ENCODE data around the gene REP15.

DNA sequence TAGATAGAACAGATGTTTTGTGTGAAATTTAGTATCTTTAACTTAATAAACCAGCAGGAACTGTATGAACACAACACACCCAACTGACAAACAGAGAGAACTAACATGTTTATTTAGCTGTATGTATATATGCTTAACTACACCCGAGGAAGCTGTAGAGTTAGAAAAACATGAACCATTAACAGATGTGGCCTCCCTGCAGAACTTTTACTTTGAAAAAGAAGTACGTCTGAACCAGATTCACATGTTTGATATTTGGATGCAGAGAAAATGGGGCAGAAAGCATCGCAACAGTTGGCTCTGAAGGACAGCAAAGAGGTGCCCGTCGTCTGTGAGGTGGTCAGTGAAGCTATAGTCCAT lies at the start of gene REP15:
- TF ChIP-seq, protein P1, sequence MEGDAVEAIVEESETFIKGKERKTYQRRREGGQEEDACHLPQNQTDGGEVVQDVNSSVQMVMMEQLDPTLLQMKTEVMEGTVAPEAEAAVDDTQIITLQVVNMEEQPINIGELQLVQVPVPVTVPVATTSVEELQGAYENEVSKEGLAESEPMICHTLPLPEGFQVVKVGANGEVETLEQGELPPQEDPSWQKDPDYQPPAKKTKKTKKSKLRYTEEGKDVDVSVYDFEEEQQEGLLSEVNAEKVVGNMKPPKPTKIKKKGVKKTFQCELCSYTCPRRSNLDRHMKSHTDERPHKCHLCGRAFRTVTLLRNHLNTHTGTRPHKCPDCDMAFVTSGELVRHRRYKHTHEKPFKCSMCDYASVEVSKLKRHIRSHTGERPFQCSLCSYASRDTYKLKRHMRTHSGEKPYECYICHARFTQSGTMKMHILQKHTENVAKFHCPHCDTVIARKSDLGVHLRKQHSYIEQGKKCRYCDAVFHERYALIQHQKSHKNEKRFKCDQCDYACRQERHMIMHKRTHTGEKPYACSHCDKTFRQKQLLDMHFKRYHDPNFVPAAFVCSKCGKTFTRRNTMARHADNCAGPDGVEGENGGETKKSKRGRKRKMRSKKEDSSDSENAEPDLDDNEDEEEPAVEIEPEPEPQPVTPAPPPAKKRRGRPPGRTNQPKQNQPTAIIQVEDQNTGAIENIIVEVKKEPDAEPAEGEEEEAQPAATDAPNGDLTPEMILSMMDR (IDR thresholded peaks at IDR 0.05): no peak
- TF ChIP-seq POLR2A (IDR thresholded peaks at IDR 0.05): no peak
- TF ChIP-seq POLR2AphosphoS5 (IDR thresholded peaks at IDR 0.05): no peak
